Neural cell (in vitro differentiated cells): ENCODE measurements around the gene TRPV2. TPM values are rescaled to one million over a fixed set of nuclear protein-coding genes. Genes with fewer than 3 reads are reported as not detected.

ENCODE experiments used
- H2AFZ ChIP-seq: fragments of 200-600, 300-800 bp; sonication (generic), shearing (Covaris generic); 2 replicates; pipeline ENCODE4 v1.6.0; 2014; ENCODE audit warnings: low read depth, mild to moderate bottlenecking, antibody characterized with exemption, low read length, moderate library complexity
- H3F3A ChIP-seq: fragments of 200-600 bp; shearing (Covaris generic); 2 replicates; pipeline ENCODE4 v1.6.1; 2016; ENCODE audit warnings: mild to moderate bottlenecking, moderate library complexity, mixed read lengths, antibody characterized with exemption, low read length; ENCODE audit not compliant: insufficient read depth, poor library complexity, severe bottlenecking
- H3K27ac ChIP-seq: fragments of 200-600, 300-800 bp; sonication (generic), shearing (Covaris generic); 2 replicates; pipeline ENCODE4 v1.5.1; 2014; ENCODE audit warnings: mild to moderate bottlenecking, low read length, moderate library complexity
- H3K27me3 ChIP-seq: fragments of 300-800, 200-600 bp; sonication (generic), shearing (Covaris generic); 2 replicates; pipeline ENCODE4 v1.6.0; 2014; ENCODE audit warnings: mild to moderate bottlenecking, low read depth, low read length, moderate library complexity; ENCODE audit not compliant: insufficient read depth
- H3K36me3 ChIP-seq: fragments of 300-800, 200-600 bp; sonication (generic), shearing (Covaris generic); 2 replicates; pipeline ENCODE4 v1.5.1; 2014; ENCODE audit warnings: mild to moderate bottlenecking, antibody characterized with exemption, low read length, moderate library complexity; ENCODE audit not compliant: insufficient read depth
- H3K4me2 ChIP-seq: fragments of 300-800, 200-600 bp; sonication (generic), shearing (Covaris generic); 2 replicates; pipeline ENCODE4 v1.6.0; 2014; ENCODE audit warnings: mild to moderate bottlenecking, low read length
- H3K4me3 ChIP-seq: fragments of 300-800, 200-600 bp; sonication (generic), shearing (Covaris generic); 2 replicates; pipeline ENCODE4 v1.5.1; 2014; ENCODE audit warnings: mild to moderate bottlenecking, low read length, moderate library complexity
- H3K79me2 ChIP-seq: fragments of 200-600 bp; shearing (Covaris generic); replicated peaks from 2 replicates; pipeline ENCODE4 v1.6.0; 2014; ENCODE audit warnings: mild to moderate bottlenecking, low read length, moderate library complexity; ENCODE audit not compliant: insufficient read depth
- H3K9ac ChIP-seq: fragments of 300-800, 200-600 bp; sonication (generic), shearing (Covaris generic); 2 replicates; pipeline ENCODE4 v1.6.1; 2016; ENCODE audit warnings: mild to moderate bottlenecking, low read length, mixed read lengths
- H3K9me2 ChIP-seq: fragments of 200-600 bp; shearing (Covaris generic); 2 replicates; pipeline ENCODE4 v1.6.1; 2016; ENCODE audit warnings: mild to moderate bottlenecking, low read length, mixed read lengths; ENCODE audit not compliant: insufficient read depth
- H3K9me3 ChIP-seq: fragments of 200-600, 300-800 bp; sonication (generic), shearing (Covaris generic); 2 replicates; pipeline ENCODE4 v1.6.1; 2016; ENCODE audit warnings: mild to moderate bottlenecking, mixed run types, low read length, moderate library complexity, mixed read lengths
- H4K20me1 ChIP-seq: fragments of 200-600 bp; shearing (Covaris generic); 2 replicates; pipeline ENCODE4 v1.6.1; 2016; ENCODE audit warnings: mild to moderate bottlenecking, mixed run types; ENCODE audit not compliant: insufficient read depth
- EP300 ChIP-seq: fragments of 450-650 bp; conservative IDR thresholded peaks from 2 replicates; pipeline ENCODE4 v1.6.1; 2014; ENCODE audit warnings: antibody characterized with exemption, mild to moderate bottlenecking, moderate library complexity; ENCODE audit not compliant: poor library complexity, severe bottlenecking
- EZH2 ChIP-seq: fragments of 200-600, 300-800 bp; shearing (Covaris generic), sonication (generic); IDR thresholded peaks from 2 replicates; pipeline ENCODE4 v1.6.1; 2014; ENCODE audit warnings: antibody characterized with exemption, low read length, borderline replicate concordance, mild to moderate bottlenecking; ENCODE audit not compliant: insufficient read depth, poor library complexity, severe bottlenecking
- MXI1 ChIP-seq: fragments of 450-650 bp; conservative IDR thresholded peaks from 2 replicates; pipeline ENCODE4 v1.6.1; 2014; ENCODE audit warnings: antibody characterized with exemption, mild to moderate bottlenecking; ENCODE audit not compliant: poor library complexity, severe bottlenecking
- POLR2AphosphoS5 ChIP-seq: IDR thresholded peaks from 2 replicates; pipeline ENCODE4 v1.6.1; 2012
- RAD21 ChIP-seq: fragments of 450-650 bp; conservative IDR thresholded peaks from 2 replicates; pipeline ENCODE4 v1.6.1; 2014; ENCODE audit warnings: antibody characterized with exemption, mild to moderate bottlenecking, moderate library complexity
- SMC3 ChIP-seq: fragments of 450-650 bp; conservative IDR thresholded peaks from 2 replicates; pipeline ENCODE4 v1.6.1; 2014; ENCODE audit warnings: antibody characterized with exemption, mild to moderate bottlenecking, moderate library complexity; ENCODE audit not compliant: poor library complexity
- TAF1 ChIP-seq: IDR thresholded peaks from 2 replicates; pipeline ENCODE4 v1.6.1; 2012; ENCODE audit warnings: low read depth
- polyA plus RNA-seq: library from polyadenylated mRNA; depleted of rRNA; stranded (reverse); fragments of >200 nt; gene quantifications from 2 replicates; pipeline ENCODE4 v1.2.3, GENCODE V29; 2014
- TF ChIP-seq, protein P1 (sequence below): fragments of 450-650 bp; IDR thresholded peaks from 2 replicates; pipeline ENCODE4 v1.5.1; 2014; ENCODE audit warnings: antibody characterized with exemption, mild to moderate bottlenecking, moderate library complexity; ENCODE audit not compliant: poor library complexity, severe bottlenecking
- TF ChIP-seq, protein P2 (sequence below): IDR thresholded peaks from 2 replicates; pipeline ENCODE4 v1.6.1; 2012; ENCODE audit warnings: borderline replicate concordance

The TRPV2 gene
- polyA plus RNA-seq, 1 donor from 2014 or later: not detected

DNA sequence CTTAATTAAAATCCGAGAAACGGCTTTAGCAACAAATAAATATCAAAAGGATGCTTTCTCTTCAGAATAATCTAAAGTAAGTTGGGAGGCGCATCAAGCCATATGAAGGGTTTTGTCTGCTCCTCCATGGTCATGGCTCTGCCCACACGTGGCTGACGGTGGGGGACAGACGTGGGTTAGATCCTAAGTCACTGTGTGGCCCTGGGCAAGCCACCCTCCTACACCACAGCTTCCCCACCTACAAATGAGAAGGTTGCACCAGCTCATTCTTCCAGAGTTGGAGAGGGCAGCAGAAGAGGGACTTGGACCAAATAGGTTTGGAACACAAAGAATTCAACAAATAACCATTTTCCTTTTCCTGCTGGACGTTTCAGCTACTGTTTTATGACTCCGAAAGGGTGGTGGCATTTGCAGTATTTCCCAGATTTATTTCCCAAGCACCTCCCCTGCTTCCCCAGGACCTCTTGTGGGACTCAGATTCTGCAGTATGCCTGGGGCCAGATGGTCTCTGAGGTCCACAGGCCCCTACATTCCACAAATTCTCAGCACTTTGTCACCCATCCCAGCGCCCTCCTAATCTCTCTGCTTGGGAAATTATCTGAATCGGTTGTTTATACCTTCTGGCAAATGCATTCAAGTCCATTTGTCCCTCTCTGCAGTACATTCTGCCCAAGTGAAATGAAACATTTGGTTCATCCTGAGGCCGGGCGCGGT lies 58.8 kb downstream of the TRPV2 start:
- H3K4me2 ChIP-seq: no peak overlapping the region
- no peaks in the 10 kb centered on the region for H4K20me1 ChIP-seq
- H3K27me3 ChIP-seq: no peaks in the 10 kb centered on the region
- TF ChIP-seq, protein P1, sequence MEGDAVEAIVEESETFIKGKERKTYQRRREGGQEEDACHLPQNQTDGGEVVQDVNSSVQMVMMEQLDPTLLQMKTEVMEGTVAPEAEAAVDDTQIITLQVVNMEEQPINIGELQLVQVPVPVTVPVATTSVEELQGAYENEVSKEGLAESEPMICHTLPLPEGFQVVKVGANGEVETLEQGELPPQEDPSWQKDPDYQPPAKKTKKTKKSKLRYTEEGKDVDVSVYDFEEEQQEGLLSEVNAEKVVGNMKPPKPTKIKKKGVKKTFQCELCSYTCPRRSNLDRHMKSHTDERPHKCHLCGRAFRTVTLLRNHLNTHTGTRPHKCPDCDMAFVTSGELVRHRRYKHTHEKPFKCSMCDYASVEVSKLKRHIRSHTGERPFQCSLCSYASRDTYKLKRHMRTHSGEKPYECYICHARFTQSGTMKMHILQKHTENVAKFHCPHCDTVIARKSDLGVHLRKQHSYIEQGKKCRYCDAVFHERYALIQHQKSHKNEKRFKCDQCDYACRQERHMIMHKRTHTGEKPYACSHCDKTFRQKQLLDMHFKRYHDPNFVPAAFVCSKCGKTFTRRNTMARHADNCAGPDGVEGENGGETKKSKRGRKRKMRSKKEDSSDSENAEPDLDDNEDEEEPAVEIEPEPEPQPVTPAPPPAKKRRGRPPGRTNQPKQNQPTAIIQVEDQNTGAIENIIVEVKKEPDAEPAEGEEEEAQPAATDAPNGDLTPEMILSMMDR: no peak
- no peak for TF ChIP-seq POLR2AphosphoS5
- no peak for TF ChIP-seq TAF1
- no peak for TF ChIP-seq MXI1
- TF ChIP-seq EP300: no peak
- no peak for TF ChIP-seq EZH2
- no peak for TF ChIP-seq RAD21
- TF ChIP-seq, protein P2, sequence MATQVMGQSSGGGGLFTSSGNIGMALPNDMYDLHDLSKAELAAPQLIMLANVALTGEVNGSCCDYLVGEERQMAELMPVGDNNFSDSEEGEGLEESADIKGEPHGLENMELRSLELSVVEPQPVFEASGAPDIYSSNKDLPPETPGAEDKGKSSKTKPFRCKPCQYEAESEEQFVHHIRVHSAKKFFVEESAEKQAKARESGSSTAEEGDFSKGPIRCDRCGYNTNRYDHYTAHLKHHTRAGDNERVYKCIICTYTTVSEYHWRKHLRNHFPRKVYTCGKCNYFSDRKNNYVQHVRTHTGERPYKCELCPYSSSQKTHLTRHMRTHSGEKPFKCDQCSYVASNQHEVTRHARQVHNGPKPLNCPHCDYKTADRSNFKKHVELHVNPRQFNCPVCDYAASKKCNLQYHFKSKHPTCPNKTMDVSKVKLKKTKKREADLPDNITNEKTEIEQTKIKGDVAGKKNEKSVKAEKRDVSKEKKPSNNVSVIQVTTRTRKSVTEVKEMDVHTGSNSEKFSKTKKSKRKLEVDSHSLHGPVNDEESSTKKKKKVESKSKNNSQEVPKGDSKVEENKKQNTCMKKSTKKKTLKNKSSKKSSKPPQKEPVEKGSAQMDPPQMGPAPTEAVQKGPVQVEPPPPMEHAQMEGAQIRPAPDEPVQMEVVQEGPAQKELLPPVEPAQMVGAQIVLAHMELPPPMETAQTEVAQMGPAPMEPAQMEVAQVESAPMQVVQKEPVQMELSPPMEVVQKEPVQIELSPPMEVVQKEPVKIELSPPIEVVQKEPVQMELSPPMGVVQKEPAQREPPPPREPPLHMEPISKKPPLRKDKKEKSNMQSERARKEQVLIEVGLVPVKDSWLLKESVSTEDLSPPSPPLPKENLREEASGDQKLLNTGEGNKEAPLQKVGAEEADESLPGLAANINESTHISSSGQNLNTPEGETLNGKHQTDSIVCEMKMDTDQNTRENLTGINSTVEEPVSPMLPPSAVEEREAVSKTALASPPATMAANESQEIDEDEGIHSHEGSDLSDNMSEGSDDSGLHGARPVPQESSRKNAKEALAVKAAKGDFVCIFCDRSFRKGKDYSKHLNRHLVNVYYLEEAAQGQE: no peak
- no peak for TF ChIP-seq SMC3
- H3K9me2 ChIP-seq: no peaks in the 10 kb centered on the region
- no peaks in the 10 kb centered on the region for H3F3A ChIP-seq
- H3K9me3 ChIP-seq: no peaks in the 10 kb centered on the region
- H3K36me3 ChIP-seq: no peaks in the 10 kb centered on the region
- H2AFZ ChIP-seq: no peak overlapping the region
- H3K4me3 ChIP-seq: no peak overlapping the region
- H3K27ac ChIP-seq: no peak overlapping the region
- no peak overlapping the region for H3K9ac ChIP-seq
- H3K79me2 ChIP-seq: no peaks in the 10 kb centered on the region

DNA sequence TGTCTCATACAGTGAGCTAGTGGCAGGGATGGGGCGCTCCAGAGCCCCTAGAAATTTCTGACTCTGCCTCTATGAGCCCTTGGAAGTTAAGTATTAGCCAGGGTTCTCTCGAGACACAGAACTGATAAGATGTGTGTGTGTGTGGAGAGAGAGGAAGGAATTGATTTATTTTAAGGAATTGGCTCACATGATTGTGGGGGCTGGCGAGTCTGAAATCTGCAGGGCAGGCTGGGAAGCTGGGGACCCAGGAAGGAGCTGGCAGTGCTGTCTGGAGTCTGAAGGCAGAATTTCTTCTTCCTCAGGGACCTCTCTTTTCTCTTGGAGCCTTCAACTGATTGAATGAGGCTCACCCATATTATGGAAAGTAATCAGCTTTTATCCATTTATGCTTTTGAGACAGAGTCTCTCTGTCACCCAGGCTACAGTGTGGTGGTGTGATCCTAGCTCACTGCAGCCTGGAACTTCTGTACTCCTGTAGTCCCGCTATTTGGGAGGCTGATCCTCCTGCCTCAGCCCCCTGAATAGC lies 59.9 kb downstream of the TRPV2 start:
- Histone ChIP-seq H3K36me3 (no peaks in the 10 kb centered on the region), H3F3A (no peaks in the 10 kb centered on the region), H3K9me3 (no peaks in the 10 kb centered on the region), H3K27me3 (no peaks in the 10 kb centered on the region), H3K4me3 (no peak overlapping the region), H3K9me2 (no peaks in the 10 kb centered on the region), H3K27ac (no peak overlapping the region), H2AFZ (no peak overlapping the region), H3K79me2 (no peaks in the 10 kb centered on the region), H3K4me2 (no peak overlapping the region), H3K9ac (no peak overlapping the region), H4K20me1 (no peaks in the 10 kb centered on the region)
- TF ChIP-seq POLR2AphosphoS5 (no peak), TAF1 (no peak), RAD21 (no peak), MXI1 (no peak), SMC3 (no peak)
- TF ChIP-seq, protein P2: no peak
